Occipital lobe (tissue), 2 donors: ENCODE measurements around the gene ACSS3. TPM values are rescaled to one million over a fixed set of nuclear protein-coding genes. Genes with fewer than 3 reads are reported as not detected.
"Not testable (repeated sequence)": the region's sequence is repeated elsewhere in the genome, so short reads cannot be mapped to it uniquely, and the experiment has no call there.

Experiments used
- DNase-seq: peaks from one replicate; lab custom pipeline; 2025; lab: John Stamatoyannopoulos, UW
- total RNA-seq: library from RNA; depleted of rRNA; stranded (reverse); fragments of >200 nt; gene quantifications from one replicate; pipeline ENCODE4 v1.2.3, GENCODE V29; 2014

Gene ACSS3, protein sequence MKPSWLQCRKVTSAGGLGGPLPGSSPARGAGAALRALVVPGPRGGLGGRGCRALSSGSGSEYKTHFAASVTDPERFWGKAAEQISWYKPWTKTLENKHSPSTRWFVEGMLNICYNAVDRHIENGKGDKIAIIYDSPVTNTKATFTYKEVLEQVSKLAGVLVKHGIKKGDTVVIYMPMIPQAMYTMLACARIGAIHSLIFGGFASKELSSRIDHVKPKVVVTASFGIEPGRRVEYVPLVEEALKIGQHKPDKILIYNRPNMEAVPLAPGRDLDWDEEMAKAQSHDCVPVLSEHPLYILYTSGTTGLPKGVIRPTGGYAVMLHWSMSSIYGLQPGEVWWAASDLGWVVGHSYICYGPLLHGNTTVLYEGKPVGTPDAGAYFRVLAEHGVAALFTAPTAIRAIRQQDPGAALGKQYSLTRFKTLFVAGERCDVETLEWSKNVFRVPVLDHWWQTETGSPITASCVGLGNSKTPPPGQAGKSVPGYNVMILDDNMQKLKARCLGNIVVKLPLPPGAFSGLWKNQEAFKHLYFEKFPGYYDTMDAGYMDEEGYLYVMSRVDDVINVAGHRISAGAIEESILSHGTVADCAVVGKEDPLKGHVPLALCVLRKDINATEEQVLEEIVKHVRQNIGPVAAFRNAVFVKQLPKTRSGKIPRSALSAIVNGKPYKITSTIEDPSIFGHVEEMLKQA
- total RNA-seq: 8.9 TPM

DNA sequence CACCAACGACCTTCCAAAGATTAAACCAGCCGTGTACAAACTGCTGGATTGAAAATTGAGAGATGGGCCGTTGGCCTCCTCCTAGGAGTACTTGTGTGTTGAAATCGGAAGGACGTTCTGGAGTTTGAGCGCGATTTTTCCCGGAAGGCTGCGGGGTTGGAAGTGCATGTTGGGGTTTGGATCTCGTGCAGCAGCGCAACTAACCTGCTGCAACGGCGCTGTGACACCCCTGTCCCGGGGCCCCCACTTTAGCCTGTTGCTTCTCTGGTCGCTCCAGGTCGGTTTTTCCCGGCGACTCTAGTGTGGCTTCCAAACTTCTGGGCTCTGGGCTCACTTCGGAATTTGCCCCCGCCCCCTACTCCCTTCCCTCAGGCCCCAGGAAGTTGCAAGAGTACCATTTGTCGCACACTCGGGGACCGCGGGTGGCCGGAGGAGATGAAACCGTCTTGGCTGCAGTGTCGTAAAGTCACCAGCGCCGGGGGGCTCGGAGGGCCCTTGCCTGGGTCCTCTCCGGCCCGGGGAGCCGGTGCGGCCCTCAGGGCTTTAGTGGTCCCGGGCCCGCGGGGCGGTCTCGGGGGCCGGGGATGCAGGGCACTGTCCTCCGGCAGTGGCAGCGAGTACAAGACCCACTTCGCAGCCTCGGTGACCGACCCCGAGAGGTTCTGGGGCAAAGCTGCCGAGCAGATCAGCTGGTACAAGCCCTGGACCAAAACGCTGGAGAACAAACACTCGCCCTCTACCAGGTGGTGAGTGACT, at the start of gene ACSS3:
TSS of gene ACSS3 (plus strand) at position 394 of the 756 bp plus-strand sequence. CDS start at position 436, 42 bp downstream.
- DNase-seq: no peak

DNA sequence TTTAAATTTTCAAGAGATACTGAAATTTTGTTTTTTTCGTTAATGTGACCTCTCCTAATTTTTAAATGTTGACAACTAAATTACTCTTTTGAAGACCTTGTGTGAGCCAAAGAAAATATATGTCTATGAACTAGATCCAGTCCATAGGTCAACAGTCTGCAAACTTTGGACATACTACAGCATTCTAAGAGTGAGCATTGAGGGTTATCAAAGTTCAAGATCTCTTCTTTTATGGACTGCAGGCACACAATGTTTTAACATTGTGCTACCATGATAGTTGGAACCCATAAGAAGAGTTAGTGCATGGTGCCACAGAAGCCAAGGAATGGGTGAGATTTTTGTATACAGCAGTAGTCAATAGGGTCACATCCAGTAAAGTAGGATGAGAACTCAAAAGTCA, 43.0 kb upstream of the ACSS3 start:
- DNase-seq: no peak

DNA sequence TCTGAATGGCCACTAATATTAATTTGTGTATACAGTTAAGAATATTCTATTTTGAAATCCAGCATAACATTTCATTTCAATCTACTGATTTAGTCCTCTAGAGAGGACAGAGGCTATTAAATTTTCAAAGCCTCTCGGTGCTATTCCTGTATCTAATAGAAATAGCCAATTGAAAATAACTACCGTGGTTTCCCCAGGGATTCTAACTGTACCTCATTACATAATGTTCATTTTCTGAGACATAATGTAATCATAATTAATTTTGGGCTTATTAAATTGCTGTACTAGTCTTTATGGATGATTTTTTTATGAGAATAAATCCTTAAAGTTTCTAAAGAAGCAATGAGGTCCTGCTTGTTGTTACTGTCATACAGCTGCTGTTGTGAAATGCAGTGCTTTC, 38.6 kb upstream of the ACSS3 start:
- no peak for DNase-seq

DNA sequence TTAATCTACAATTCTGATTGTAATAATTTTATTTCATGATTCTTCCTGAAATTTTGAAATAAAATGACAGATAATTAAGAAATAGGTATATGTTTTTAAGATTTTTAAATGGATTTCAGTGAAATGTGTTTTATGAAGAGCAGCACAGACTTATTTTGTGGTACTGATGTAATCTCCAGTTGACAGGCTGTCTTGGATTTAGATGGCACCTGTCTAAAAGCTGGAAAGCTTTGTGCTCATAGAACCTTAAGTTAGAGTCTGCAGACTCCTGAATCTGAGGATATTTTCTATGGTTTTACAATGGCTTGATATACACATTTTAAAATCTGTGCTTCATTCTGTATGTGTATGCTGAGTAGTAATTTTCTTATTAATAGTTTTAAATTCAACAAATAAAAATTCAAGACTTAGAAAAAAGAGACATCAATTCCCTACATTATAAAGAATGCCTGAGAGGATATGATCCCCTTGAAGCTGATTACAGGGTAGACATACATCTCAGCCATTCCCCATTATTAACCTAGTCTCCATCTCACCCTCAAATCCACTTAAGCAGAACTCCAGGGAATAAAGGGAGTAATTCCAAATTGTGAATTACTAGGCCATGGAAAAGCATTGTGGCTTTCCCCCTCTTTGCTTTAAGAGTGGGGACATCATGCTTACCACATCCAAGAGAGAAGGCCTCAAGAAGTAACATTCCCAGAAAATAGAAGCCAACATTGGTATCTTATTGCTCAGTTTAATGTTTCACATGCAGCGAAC, 33.7 kb upstream of the ACSS3 start:
- DNase-seq: no peak

DNA sequence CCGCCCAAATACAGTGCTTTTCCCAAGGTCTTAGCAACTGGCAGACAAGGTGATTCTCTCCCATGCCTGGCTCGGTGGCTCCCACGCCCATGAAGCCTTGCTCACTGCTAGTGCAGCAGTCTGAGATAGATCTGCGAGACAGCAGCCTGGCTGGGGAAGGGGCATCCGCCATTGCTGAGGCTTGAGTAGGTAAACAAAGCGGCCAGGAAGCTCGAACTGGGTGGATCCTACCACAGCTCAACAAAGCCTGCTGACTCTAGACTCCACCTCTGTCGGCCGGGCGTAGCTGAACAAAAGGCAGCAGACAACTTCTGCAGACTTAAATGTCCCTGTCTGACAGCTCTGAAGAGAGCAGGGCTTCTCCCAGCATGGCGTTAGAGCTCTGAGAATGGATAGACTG, 12.9 kb upstream of the ACSS3 start:
- DNase-seq: not testable (repeated sequence)

DNA sequence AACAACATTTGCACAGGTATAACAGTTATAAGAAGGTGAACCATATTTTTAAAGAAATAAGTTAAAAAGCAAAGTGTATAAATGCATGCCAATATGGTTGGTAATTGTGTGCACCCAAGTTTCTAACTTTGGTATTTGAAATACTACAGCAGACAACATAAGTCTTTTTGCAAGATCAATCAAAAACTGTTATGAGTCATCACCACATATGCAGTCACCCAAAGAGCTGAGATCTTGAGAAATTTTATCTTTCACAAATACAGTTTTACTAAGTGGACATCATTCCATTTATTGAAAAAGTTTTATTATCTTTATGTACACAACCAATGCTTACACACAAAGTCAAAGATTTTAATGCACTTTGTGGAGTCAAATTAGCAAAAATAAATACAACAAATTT, 7.0 kb upstream of the ACSS3 start:
- DNase-seq: no peak

DNA sequence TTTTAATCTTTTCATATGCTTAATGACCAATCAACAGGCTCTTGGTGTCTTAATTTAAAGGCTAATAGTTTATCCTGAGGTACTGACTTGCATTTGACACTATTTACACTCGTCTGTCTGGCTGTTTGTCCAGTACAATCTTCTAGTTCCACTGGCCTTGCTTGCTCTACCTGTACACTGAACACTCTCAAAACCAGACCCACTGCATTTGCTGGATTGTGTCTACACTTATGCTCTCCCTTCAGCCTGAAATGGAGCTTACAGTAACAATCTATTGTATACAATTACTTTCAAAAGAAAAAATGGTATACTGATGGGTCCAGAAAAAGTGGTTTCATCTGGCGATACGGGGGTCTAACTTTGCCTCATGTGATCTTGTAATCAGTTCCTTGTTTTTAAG, 2.3 kb upstream of the ACSS3 start:
- DNase-seq: no peak

DNA sequence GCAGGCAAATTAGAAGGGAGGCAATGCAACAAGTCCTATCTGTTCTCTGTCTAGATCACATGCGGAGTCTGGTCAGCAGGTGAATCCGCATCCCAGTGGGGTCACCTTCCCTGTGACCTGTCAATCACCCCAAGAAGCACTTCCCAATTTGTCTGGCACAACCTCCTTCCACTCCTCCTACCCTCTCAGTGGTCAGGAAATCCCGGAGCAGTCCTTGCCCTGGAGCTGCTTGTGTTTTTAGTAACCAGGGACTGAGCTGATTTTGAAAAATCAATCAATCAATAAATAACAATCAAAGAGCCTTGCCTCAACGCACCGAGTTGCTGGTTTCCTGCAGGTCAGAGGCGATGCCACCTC, 572 bp upstream of the ACSS3 start:
- no peak for DNase-seq

DNA sequence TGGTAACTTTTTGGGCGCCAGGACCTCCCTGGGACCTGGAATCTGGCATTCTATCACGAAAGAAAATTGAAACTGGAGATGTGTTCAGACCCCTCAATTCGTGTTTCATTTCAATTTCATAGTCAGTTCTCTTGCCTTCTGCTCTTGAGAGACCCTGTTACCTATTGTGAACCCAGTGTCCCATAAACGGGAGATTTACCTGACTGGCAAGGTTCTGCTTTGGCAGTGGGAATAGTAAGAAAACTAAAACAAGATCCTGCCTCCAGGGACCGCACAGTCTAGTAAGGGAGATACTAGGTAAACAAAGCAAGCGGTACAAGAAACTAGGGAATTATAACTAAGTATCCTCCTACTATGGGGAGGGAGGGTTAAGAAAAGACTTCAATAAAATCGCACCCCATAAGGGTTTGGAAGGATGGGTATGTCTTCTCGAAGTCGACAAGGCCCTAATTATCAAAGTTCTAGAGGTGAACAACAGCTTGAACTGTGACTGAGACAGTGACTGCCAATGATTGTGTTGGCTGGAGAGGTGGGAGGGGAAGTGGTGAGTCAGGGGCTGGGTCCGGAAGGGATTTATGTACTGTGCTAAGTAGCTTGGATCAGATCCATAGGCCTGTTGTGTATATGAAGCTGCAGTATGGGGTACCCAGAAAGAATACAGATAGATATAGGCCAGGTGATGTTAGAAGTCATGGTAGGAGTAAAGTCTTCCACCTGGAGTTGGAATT, 754 bp downstream of the ACSS3 start:
- DNase-seq: no peak

DNA sequence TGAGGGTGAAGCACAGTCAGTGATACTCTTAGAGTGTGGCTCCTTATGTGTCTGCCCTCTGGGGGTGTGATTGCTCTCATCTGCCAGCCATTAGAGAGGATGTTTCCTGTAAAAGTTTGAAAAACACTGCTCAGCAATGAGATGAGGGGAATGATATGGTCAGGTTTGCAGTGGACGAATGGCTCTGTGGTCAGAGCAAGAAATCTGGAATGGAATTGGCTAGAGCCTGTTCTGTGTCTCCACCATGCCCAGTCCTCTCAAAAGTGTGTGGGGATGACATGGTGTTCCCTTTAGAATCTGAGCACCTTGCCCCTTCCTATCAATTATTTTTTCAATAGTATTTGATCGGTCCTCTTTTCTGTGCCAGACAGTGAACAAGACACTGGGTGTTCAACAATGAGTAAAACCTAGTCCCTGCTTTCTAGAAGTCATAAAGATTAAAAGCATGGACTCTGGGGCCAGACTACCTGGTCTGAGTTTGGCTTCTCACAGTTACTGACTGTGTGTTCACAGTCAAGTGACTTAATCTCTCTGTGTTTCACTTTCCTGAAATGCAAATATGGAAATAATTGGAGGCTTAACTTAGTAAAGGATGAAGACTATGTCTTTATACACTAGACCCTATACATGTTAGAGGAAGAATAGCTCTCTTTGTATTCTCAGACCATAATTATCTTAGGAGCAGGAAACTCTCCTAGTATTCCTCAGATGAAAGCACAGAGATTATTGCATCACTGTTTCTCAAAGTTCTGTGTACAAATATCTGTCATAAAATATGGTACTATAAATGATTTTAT, 1.6 kb downstream of the ACSS3 start:
- no peak for DNase-seq

DNA sequence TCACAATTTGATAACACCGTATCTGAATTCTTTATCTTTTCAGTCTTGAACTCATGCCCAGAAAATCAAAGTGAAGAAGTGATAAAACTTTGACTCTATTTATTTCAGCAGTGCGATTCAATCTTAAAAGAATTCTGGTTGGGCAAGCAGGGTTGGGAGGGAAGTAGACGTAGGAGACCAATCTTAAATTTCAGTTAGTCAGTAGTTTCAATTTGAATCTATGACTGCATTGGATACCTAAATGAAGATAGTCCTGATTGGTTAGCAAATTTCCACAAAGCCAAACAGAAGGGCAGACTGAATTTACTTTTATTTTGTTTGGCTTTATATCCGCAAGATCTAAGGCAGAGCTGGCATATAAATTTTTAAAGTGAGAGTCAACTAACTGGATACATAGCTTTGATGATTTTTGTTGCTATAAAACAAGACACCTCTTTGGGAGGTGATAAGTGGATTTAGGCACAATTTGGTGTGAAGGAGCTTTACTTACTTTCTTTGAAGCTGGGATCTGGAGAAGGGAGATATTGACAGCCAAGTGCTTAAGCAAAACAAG, 2.6 kb downstream of the ACSS3 start:
- no peak for DNase-seq

DNA sequence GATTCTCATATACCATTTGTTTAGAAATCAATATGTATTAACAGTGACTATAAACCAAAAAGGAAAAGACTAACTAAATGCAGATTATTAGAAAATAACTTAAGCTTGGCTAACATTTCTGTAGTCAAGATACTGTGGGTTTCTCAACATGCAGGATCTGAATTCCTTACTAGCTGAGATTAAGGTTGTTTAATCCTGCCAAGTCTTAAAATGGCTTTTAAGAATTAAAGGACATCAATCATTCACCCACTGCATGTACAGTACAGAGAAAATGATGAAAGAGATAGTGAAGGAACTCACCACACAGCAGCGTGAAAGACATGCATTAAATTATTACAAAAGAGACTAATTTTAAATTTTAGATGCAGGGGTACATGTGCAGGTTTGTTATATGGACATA, 3.8 kb downstream of the ACSS3 start:
- DNase-seq: no peak

DNA sequence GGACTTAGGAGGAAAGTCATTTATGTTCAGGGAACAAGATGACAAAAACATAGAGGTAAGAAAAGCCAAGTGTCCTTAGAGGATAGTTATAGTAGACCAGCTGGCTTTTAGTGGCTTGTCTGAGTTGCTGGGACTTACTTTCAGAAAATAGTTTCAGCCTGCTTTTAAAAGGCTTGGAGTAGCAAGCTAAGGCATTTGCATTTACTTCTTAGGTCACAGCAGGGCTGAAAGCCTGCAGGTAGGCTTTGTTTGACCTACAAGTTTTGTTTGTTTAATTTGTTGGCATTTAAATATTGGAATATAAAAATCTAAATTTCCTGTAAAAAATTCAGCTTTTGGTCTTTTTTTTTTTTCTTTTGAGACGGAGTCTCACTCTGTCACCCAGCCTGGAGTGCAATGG, 5.1 kb downstream of the ACSS3 start:
- no peak for DNase-seq

DNA sequence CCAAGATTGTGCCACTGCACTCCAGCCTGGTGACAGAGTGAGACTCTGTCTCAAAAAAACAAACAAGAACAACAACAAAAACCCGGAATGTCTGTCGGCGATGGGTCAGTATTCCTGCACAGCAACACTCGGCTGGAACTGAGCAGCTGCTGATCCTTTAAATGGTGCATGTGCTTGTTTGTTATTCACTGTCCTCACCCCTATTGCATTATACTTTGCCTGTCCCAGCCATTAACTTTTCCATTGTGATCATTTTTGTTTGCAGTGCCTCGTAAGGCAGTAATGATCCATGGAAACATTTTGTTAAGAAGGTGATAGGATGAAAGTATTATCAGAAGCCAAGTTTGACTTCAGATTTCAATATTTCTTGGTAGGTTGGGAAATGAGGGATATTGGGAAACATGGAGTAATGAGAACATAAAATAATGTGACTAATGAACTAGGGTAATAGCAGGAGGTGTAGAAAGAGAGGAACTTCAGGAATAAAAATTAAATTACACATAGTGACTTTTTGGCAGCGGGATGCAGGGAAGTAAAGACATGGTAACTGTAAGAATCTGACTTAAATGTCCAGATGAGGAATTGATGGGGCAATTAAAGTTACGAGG, 6.1 kb downstream of the ACSS3 start:
- DNase-seq: no peak

DNA sequence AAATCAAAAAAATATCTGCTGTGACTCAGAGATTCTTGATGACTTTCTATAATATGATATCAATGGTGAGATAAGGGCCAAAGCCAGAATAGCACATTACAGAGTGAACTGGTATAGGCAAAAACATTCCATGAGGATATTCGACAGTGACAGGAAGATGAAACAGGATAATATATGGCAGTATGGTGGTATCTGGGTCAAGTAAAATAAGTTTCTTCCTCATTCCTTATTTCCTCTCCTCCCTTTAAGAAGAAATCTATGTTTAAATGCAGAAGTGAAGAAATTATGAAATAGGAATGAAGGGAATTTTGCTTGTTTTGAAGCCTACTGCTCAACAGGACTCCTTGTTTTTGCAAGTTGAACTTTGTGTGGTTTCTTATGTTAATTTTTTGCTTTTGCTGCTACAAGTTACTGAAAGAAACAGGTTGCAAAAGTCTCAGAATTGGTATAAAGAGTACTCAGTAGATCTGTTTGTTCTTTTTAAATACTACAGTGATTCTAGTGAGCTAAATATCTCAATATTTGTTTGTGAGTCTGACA, 7.0 kb downstream of the ACSS3 start:
- no peak for DNase-seq

DNA sequence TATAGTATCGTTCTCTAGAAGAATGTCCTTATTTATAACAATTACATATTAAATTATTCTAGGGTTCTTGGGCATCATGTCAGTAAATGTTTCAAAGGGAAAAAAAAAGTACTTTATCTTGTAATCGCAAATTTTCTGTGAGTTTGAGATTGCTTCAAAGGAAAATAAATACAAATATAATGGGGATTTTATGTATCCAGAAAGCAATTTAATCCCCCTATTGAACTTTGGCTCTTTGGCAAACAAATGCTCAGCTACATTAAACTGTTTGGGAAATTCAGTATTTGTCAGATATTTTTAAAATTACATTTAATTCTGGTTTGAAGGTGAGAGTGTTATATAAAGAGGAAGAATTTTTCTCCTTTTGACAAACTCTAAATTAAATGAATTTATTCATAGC, 8.0 kb downstream of the ACSS3 start:
- no peak for DNase-seq

DNA sequence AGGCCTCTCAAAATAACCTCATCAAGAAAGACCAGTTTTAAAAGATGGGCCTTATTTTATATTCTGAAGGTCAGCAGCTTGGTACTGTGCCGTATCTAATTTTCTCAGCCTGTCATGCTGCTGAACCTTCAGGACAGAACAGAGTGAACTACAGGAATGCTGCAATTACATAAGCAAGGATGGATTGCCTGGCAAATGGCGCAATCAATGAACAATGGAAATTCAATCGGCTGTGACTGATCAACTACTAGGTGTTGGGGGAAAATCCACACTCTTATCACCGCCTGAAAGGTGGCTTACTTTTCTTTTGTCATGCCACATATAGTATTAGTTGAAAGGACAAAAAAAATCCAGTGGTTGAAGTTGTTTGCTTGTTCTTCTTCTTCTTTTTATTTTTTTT, 8.5 kb downstream of the ACSS3 start:
- DNase-seq: no peak

DNA sequence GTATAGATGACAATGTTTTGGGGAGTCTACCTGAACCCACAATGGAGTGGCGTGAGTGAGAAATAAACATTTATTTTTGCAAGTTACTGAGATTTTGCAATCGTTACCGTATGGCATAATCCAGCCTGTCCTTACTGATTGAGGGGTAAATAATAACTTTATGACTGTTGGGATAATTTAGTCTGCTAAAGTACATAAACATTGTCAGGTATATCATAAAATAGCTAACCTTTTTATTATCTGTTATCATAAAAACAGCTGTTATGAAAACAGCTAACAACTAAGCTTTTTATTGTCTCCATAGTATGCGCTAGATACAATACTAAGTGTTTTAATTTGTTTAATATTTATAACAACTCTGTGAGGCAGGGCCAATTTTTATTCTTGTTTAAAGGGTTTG, 10.3 kb downstream of the ACSS3 start:
- no peak for DNase-seq

DNA sequence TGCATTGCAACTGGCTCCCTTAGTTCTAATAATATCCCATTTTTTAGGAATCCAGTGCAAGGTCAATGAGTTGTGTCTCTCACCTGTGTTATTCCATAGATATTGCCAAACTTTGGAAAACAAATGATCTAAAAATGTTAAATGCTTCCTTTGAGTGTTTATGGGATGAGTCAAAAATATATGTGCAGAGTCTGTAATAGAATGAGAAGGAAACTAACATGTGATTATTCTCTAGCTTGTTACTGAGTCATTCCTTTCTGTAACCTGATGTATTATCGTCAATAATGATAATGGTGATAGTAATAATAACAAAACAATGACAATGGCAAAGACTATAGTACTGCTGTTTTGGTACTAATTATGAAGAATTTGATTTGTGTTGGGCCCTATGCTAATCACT, 11.5 kb downstream of the ACSS3 start:
- no peak for DNase-seq
